Measurements from ENCODE around the gene LGMN.

DNA sequence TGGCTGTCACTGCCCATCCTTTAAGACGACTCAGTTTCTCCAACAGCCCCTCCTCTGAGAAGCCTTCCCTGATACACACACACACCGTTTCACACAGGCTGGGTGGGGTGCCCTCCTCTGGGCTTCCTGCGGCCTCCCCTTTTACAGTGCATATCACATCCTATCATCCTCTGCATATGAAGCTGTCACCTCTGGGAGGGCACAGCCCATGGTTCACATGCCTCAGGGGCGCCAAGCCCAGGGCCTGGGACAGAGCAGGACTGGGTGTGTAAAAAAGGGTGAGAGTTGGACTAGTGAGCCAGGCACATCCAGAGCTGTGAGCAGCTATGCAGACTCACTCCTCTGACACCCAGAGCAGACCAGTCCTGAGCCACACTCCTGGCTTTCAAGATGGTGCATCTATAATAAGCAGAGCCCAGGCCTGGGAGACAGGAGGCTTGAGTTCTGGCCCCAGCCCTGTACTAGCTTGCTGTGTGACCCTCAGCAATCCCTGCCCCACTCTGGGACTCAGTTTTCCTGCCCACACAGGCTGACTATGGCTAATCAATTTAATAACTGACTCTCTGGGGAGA, 62.6 kb downstream of the LGMN start:
- TF ChIP-seq POLR2A (IDR thresholded peaks at IDR 0.05; ENCODE audit: low read depth, low read length): no peak
- TF ChIP-seq POLR2AphosphoS5 (IDR thresholded peaks at IDR 0.05; ENCODE audit: low read depth, low read length): no peak
- TF ChIP-seq POU2F2 (IDR thresholded peaks at IDR 0.05; ENCODE audit: low read depth, low read length): no peak
- no peak for TF ChIP-seq TAF1 (IDR thresholded peaks at IDR 0.05; ENCODE audit: low read depth, low read length)
